HEK293T (cell line): ENCODE data around the gene MGAT4C.
"Not testable (repeated sequence)": the region's sequence is repeated elsewhere in the genome, so short reads cannot be mapped to it uniquely, and the experiment has no call there.

ENCODE experiments used
- CTCF ChIA-PET: fragments of 350-600 bp; formaldehyde crosslinking; extraction: SDS; loops from one replicate; lab custom pipeline; 2021; ENCODE audit warnings: antibody characterized with exemption, inconsistent platforms; lab: Yijun Ruan, JAX
- POLR2A ChIA-PET: fragments of 350-600 bp; formaldehyde crosslinking; extraction: SDS; loops from one replicate; lab custom pipeline; 2020; ENCODE audit warnings: antibody characterized with exemption, inconsistent platforms; lab: Yijun Ruan, JAX
- DNase-seq: peaks from one replicate; pipeline ENCODE4 v3.0.0; 2012; ENCODE audit warnings: mixed read lengths; ENCODE audit errors: extremely low spot score
- ARNT ChIP-seq: fragments of 450-650 bp; IDR thresholded peaks from 2 replicates; pipeline ENCODE4 v1.6.1; 2017; ENCODE audit warnings: mild to moderate bottlenecking
- BHLHE40 ChIP-seq: fragments of 450-650 bp; IDR thresholded peaks from 2 replicates; pipeline ENCODE4 v1.6.1; 2016; ENCODE audit warnings: mild to moderate bottlenecking, moderate library complexity, borderline replicate concordance
- CTBP1 ChIP-seq: fragments of 450-650 bp; IDR thresholded peaks from 2 replicates; pipeline ENCODE4 v1.6.1; 2016; ENCODE audit warnings: borderline replicate concordance
- ELF4 ChIP-seq: fragments of 450-650 bp; IDR thresholded peaks from 2 replicates; pipeline ENCODE4 v1.6.1; 2017; ENCODE audit warnings: antibody characterized with exemption
- FOXA1 ChIP-seq: fragments of 450-650 bp; IDR thresholded peaks from 2 replicates; pipeline ENCODE4 v1.6.1; 2016; ENCODE audit warnings: mild to moderate bottlenecking
- FOXK2 ChIP-seq: fragments of 450-650 bp; IDR thresholded peaks from 2 replicates; pipeline ENCODE4 v1.6.1; 2016; ENCODE audit warnings: mild to moderate bottlenecking
- FOXM1 ChIP-seq: fragments of 450-650 bp; IDR thresholded peaks from 2 replicates; pipeline ENCODE4 v1.6.1; 2017; ENCODE audit warnings: mild to moderate bottlenecking, borderline replicate concordance
- HDGF ChIP-seq: fragments of 450-650 bp; IDR thresholded peaks from 2 replicates; pipeline ENCODE4 v1.6.1; 2017; ENCODE audit warnings: antibody characterized with exemption, borderline replicate concordance
- L3MBTL2 ChIP-seq: fragments of 450-650 bp; conservative IDR thresholded peaks from 2 replicates; pipeline ENCODE4 v1.6.1; 2016; ENCODE audit warnings: mild to moderate bottlenecking
- LEF1 ChIP-seq: fragments of 450-650 bp; IDR thresholded peaks from 2 replicates; pipeline ENCODE4 v1.6.1; 2017; ENCODE audit warnings: mild to moderate bottlenecking, borderline replicate concordance
- NFRKB ChIP-seq: fragments of 450-650 bp; IDR thresholded peaks from 2 replicates; pipeline ENCODE4 v1.6.1; 2016; ENCODE audit warnings: mild to moderate bottlenecking, moderate library complexity
- SP1 ChIP-seq: fragments of 450-650 bp; IDR thresholded peaks from 2 replicates; pipeline ENCODE4 v1.6.1; 2017
- SUZ12 ChIP-seq: fragments of 450-650 bp; IDR thresholded peaks from 2 replicates; pipeline ENCODE4 v1.6.1; 2016; ENCODE audit warnings: mild to moderate bottlenecking
- TARDBP ChIP-seq: fragments of 450-650 bp; IDR thresholded peaks from 2 replicates; pipeline ENCODE4 v1.6.1; 2016
- ZNF384 ChIP-seq: fragments of 450-650 bp; IDR thresholded peaks from 2 replicates; pipeline ENCODE4 v1.6.1; 2016
- TF ChIP-seq, protein P1 (sequence below): fragments of 450-650 bp; IDR thresholded peaks from 2 replicates; pipeline ENCODE4 v1.6.1; 2016

Gene MGAT4C

DNA sequence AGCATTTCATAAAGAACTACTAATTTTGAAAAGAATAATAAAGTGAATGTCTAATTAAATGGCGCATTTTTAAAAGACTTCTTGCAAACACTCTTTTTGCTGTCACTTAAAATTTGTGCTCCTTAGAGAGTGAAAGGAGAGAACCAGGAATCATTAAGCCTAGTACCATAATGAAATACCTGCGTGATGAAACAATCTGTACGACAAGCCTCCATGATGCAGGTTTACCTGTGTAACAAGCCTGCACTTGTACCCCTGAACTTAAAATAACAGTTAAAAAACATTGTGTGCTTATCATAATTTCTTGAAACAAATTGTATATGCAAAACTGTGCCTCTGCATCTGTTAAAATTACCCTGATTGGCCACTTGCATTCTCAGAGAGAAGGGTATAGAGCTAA, 108.1 kb downstream of the MGAT4C start:
- CTCF ChIA-PET = no interaction called here

DNA sequence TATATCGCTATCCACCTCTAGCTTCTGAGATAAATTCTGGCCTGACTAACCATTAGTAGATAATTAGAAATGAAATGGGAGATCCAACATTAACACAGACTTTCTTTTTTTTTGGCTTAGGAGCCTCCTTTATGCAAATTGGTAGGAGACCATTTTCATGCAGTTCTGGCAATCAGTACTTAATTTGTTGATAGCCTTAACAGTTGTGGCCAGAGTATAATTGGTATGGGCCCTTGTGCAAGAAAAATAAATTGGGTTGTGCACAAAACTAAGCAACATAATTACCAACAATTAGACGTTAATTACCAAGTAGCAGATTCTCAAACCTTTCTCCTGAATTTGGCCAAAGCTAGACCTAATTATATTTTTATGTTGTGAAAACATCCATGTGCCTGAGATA, 111.0 kb downstream of the MGAT4C start:
- TF ChIP-seq ARNT (no peak), SUZ12 (no peak), LEF1 (no peak), FOXM1 (no peak), TARDBP (no peak), NFRKB (no peak), CTBP1 (no peak), FOXK2 (no peak), FOXA1 (no peak), ZNF384 (no peak), L3MBTL2 (no peak), SP1 (no peak), BHLHE40 (no peak), ELF4 (no peak), HDGF (no peak)
- TF ChIP-seq, protein P1, sequence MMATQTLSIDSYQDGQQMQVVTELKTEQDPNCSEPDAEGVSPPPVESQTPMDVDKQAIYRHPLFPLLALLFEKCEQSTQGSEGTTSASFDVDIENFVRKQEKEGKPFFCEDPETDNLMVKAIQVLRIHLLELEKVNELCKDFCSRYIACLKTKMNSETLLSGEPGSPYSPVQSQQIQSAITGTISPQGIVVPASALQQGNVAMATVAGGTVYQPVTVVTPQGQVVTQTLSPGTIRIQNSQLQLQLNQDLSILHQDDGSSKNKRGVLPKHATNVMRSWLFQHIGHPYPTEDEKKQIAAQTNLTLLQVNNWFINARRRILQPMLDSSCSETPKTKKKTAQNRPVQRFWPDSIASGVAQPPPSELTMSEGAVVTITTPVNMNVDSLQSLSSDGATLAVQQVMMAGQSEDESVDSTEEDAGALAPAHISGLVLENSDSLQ = no peak
- POLR2A ChIA-PET = no interaction called here
- no peak for DNase-seq
- CTCF ChIA-PET = no interaction called here

More for the DNA sequence above, 108.1 kb downstream of the MGAT4C start:
- TF ChIP-seq HDGF = no peak
- no peak for TF ChIP-seq TARDBP
- no peak for TF ChIP-seq L3MBTL2
- no peak for TF ChIP-seq FOXM1
- no peak for TF ChIP-seq NFRKB
- TF ChIP-seq SP1 = no peak
- POLR2A ChIA-PET = no interaction called here
- DNase-seq = no peak

DNA sequence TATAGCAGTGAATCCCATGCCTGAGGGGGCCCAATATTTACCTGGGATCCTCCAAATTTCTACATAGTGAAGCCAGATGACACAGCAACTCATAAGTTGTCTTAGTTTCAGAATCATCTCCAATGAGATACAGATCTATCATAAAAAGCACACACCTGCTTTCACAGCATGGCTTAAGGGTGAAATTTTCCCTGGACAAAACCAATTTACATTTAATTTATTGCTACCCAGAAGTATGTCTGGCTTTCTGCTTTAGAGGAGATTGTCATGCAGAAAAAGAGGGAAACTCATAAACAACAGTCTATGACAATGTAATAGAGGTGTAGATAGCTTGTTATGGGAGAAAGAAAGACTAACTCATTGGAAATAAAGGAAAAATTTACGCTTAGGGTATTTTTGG, 113.0 kb downstream of the MGAT4C start:
- TF ChIP-seq L3MBTL2 (no peak), CTBP1 (no peak), HDGF (no peak), TARDBP (no peak), SUZ12 (no peak), NFRKB (no peak), FOXM1 (no peak), SP1 (no peak), BHLHE40 (no peak), FOXK2 (no peak), ZNF384 (no peak), ARNT (no peak), FOXA1 (no peak), ELF4 (no peak)
- TF ChIP-seq, protein P1 = no peak
- DNase-seq = no peak
- POLR2A ChIA-PET = no interaction called here
- CTCF ChIA-PET = no interaction called here

DNA sequence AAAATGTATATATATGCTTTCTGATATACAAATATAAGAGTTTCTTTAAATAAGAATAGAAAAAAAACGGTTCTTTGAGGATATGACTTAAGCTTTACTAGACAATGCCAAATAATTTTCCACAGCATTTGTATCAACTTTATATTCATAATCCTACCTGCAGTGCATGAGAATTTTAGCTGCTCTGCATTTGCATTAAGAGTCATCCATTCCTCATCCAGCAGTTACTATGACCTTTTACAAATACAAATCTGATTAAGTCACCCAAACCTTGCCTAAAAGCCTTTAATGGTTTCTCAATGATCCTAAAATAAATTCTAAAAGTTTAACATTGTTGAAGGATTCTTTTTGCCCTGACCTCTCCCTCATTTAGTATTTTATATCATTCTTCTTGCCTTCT, 116.5 kb downstream of the MGAT4C start:
- ChIA-PET CTCF (no interaction called here), POLR2A (no interaction called here)
- no peak for DNase-seq
- no peak for TF ChIP-seq FOXA1
- no peak for TF ChIP-seq NFRKB
- TF ChIP-seq FOXM1 = no peak
- TF ChIP-seq FOXK2 = no peak
- TF ChIP-seq ZNF384 = no peak

DNA sequence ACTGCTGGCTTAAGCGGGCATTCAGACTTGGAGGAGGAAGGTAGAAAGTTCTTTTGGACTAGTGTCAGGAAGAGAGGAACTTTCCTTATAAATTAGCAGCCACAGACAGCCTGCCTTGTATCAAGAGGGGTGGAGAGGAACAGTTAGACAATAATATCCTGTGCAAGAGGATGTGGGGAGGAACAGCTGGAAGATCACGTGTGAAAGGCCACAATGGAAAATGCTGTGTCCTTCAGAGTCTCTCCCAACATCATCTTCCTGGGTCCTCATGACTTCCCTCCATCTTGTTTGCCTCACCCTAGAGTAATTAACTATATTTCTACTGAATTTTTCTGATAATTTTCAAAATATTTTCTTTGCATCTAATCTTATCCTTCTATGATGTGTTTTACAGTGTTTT, 117.4 kb downstream of the MGAT4C start:
- no peak for DNase-seq
- ChIA-PET POLR2A (no interaction called here), CTCF (no interaction called here)
- TF ChIP-seq, protein P1 = no peak
- TF ChIP-seq L3MBTL2 = no peak
- TF ChIP-seq FOXA1 = no peak
- no peak for TF ChIP-seq TARDBP
- TF ChIP-seq CTBP1 = no peak
- no peak for TF ChIP-seq LEF1
- TF ChIP-seq ZNF384 = no peak
- TF ChIP-seq ARNT = no peak
- TF ChIP-seq FOXM1 = no peak
- no peak for TF ChIP-seq HDGF
- TF ChIP-seq NFRKB = no peak

DNA sequence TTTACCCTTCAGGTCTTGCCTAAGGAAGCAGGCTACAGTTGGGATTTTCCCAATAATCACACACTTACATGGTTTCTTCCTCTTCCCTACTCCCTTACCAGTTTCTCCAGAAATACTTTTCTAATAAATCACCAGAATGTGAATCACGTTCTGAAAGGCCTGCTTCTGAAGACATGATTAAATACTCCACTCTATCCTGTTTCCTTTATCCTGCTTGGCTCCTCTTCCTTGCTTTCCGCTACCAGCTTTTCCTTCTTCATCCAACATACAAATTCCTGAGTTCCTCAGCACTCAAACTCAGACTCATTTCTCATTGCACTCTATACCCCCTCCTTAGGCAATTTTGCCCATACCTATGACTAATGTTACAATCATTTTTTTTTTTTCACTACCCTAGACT, 118.3 kb downstream of the MGAT4C start:
- ChIA-PET POLR2A (no interaction called here), CTCF (no interaction called here)
- no peak for TF ChIP-seq BHLHE40
- TF ChIP-seq ELF4 = no peak
- no peak for TF ChIP-seq ZNF384
- TF ChIP-seq ARNT = no peak
- no peak for TF ChIP-seq SP1
- no peak for TF ChIP-seq CTBP1
- TF ChIP-seq L3MBTL2 = no peak
- DNase-seq = no peak

DNA sequence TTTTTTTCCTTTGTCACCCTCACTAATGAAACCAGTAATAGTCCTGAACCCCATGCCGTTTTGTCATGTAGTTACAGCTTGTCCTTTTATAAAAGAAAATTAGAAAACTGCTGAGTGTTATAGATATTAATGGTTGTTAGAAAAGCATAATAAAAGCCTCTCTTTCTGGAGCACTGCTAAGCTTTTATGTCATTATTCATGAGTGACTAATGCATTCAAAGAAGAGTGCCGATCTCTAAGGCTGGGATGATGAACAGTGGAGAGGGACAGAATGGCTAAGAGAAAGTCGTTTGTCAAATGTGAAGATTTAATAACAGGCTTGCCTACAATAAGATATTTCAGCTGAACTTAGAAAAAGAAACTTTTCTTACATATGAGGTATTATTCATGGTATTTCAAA, 121.6 kb downstream of the MGAT4C start:
- TF ChIP-seq HDGF (no peak), FOXM1 (no peak), LEF1 (no peak), SP1 (no peak), TARDBP (no peak), ARNT (no peak), SUZ12 (no peak)
- ChIA-PET POLR2A (no interaction called here), CTCF (no interaction called here)
- DNase-seq = no peak

DNA sequence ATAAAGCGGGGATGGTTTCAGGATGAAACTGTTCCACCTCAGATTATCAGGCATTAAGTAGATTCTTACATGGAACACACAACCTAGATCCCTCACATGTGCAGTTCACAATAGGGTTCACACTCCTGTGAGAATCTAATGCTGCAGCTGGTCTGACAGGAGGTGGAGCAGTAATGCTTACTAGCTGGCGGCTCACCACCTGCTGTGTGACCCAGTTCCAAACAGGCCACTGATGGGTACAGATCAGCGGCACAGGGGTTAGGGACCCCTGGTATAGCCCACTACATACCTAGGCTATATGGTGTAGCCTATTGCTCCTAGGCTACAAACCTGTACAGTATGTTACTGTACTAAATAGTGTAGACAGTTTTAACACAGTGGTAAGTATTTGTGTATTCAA, 129.3 kb downstream of the MGAT4C start:
- POLR2A ChIA-PET, DNase-seq, CTCF ChIA-PET: not testable (repeated sequence)
